WTC11 (cell line): ENCODE data around the gene LCLAT1. TPM values are rescaled to one million over a fixed set of nuclear protein-coding genes. Genes with fewer than 3 reads are reported as not detected.

Source experiments
- ATAC-seq: fragments of 200-7000 bp; cut with Tn5 transposase; 2 replicates; pipeline ENCODE4 v1.10.0; 2021; ENCODE audit warnings: mild to moderate bottlenecking, moderate library complexity
- CTCF ChIA-PET: fragments of 300-600 bp; sonication (Branson Sonifier 250); formaldehyde crosslinking; loops from one replicate; lab custom pipeline; 2021; ENCODE audit warnings: antibody characterized with exemption; lab: Charles Lee
- POLR2A ChIA-PET: fragments of 350-600 bp; sonication (Branson Sonifier 250); formaldehyde crosslinking; loops from one replicate; lab custom pipeline; 2021; ENCODE audit warnings: antibody characterized with exemption; lab: Charles Lee
- DNase-seq: peaks from one replicate; pipeline ENCODE4 v3.0.0; 2021; ENCODE audit warnings: low spot score
- H3K27ac Mint-ChIP-seq: 2 replicates; pipeline ENCODE4 v1.8.0; 2021; ENCODE audit warnings: mixed read lengths
- H3K27me3 Mint-ChIP-seq: 2 replicates; pipeline ENCODE4 v1.8.0; 2021; ENCODE audit warnings: low read depth, mild to moderate bottlenecking, moderate library complexity, mixed read lengths
- H3K36me3 Mint-ChIP-seq: 2 replicates; pipeline ENCODE4 v1.8.0; 2021; ENCODE audit warnings: mixed read lengths
- H3K4me1 Mint-ChIP-seq: 2 replicates; pipeline ENCODE4 v1.8.0; 2022; ENCODE audit warnings: mixed read lengths
- H3K4me3 Mint-ChIP-seq: 2 replicates; pipeline ENCODE4 v1.8.0; 2021; ENCODE audit warnings: mild to moderate bottlenecking, moderate library complexity, mixed read lengths
- H3K9me3 Mint-ChIP-seq: 2 replicates; pipeline ENCODE4 v1.8.0; 2021; ENCODE audit warnings: mixed read lengths
- AFF4 ChIP-seq: sonication (generic); formaldehyde crosslinking; IDR thresholded peaks from 2 replicates; pipeline ENCODE4 v1.8.1; 2023; ENCODE audit warnings: mild to moderate bottlenecking, missing genetic modification reagents, borderline replicate concordance
- ATF6 ChIP-seq: sonication (generic); formaldehyde crosslinking; IDR thresholded peaks from 2 replicates; pipeline ENCODE4 v1.8.1; 2023; ENCODE audit warnings: mild to moderate bottlenecking, missing genetic modification reagents
- CREB1 ChIP-seq: sonication (generic); formaldehyde crosslinking; IDR thresholded peaks from 2 replicates; pipeline ENCODE4 v1.8.0; 2023; ENCODE audit warnings: mild to moderate bottlenecking, missing genetic modification reagents
- CREM ChIP-seq: sonication (generic); formaldehyde crosslinking; IDR thresholded peaks from 2 replicates; pipeline ENCODE4 v1.8.1; 2022; ENCODE audit warnings: mild to moderate bottlenecking, missing genetic modification reagents, moderate library complexity
- CTCF ChIP-seq: fragments of 200-600 bp; IDR thresholded peaks from 2 replicates; pipeline ENCODE4 v1.8.0; 2022; ENCODE audit warnings: antibody characterized with exemption
- ELF4 ChIP-seq: sonication (generic); formaldehyde crosslinking; IDR thresholded peaks from 2 replicates; pipeline ENCODE4 v1.8.1; 2022; ENCODE audit warnings: low read depth, mild to moderate bottlenecking, moderate library complexity, missing genetic modification reagents
- EMX1 ChIP-seq: fragments of 250-450 bp; sonication (Bioruptor Pico); IDR thresholded peaks from 2 replicates; pipeline ENCODE4 v1.8.0; 2021; ENCODE audit warnings: mild to moderate bottlenecking
- MAX ChIP-seq: sonication (generic); formaldehyde crosslinking; IDR thresholded peaks from 2 replicates; pipeline ENCODE4 v1.8.0; 2022; ENCODE audit warnings: mild to moderate bottlenecking, missing genetic modification reagents
- NFATC4 ChIP-seq: fragments of 250-450 bp; sonication (Bioruptor Pico); IDR thresholded peaks from 2 replicates; pipeline ENCODE4 v1.9.0; 2021; ENCODE audit warnings: mild to moderate bottlenecking
- NFE2L1 ChIP-seq: sonication (generic); formaldehyde crosslinking; IDR thresholded peaks from 2 replicates; pipeline ENCODE4 v1.8.1; 2023; ENCODE audit warnings: missing genetic modification reagents
- NR3C1 ChIP-seq: sonication (generic); formaldehyde crosslinking; conservative IDR thresholded peaks from 2 replicates; pipeline ENCODE4 v1.8.1; 2023; ENCODE audit warnings: low read depth, mild to moderate bottlenecking, missing genetic modification reagents
- PRRX2 ChIP-seq: fragments of 250-450 bp; sonication (Bioruptor Pico); IDR thresholded peaks from 2 replicates; pipeline ENCODE4 v1.8.0; 2021; ENCODE audit warnings: mild to moderate bottlenecking
- RELA ChIP-seq: sonication (generic); formaldehyde crosslinking; IDR thresholded peaks from 2 replicates; pipeline ENCODE4 v1.8.1; 2022; ENCODE audit warnings: missing genetic modification reagents, mild to moderate bottlenecking, borderline replicate concordance
- SMAD3 ChIP-seq: sonication (generic); formaldehyde crosslinking; IDR thresholded peaks from 2 replicates; pipeline ENCODE4 v1.8.0; 2022; ENCODE audit warnings: missing genetic modification reagents, mild to moderate bottlenecking, borderline replicate concordance
- USF1 ChIP-seq: sonication (generic); formaldehyde crosslinking; IDR thresholded peaks from 2 replicates; pipeline ENCODE4 v1.8.0; 2022; ENCODE audit warnings: mild to moderate bottlenecking, missing genetic modification reagents
- ZNF121 ChIP-seq: sonication (generic); formaldehyde crosslinking; IDR thresholded peaks from 2 replicates; pipeline ENCODE4 v1.8.0; 2023; ENCODE audit warnings: missing genetic modification reagents
- ZNF138 ChIP-seq: sonication (generic); formaldehyde crosslinking; conservative IDR thresholded peaks from 2 replicates; pipeline ENCODE4 v1.8.1; 2022; ENCODE audit warnings: mild to moderate bottlenecking, moderate library complexity, missing genetic modification reagents
- ZNF232 ChIP-seq: sonication (generic); formaldehyde crosslinking; IDR thresholded peaks from 2 replicates; pipeline ENCODE4 v1.8.0; 2022; ENCODE audit warnings: mild to moderate bottlenecking, missing genetic modification reagents
- ZNF396 ChIP-seq: fragments of 250-450 bp; sonication (Bioruptor Pico); IDR thresholded peaks from 2 replicates; pipeline ENCODE4 v1.8.0; 2021; ENCODE audit warnings: mild to moderate bottlenecking, moderate library complexity, borderline replicate concordance
- ZNF512 ChIP-seq: sonication (generic); formaldehyde crosslinking; IDR thresholded peaks from 2 replicates; pipeline ENCODE4 v1.8.1; 2022; ENCODE audit warnings: missing genetic modification reagents, borderline replicate concordance
- ZNF532 ChIP-seq: fragments of 250-450 bp; sonication (Bioruptor Pico); IDR thresholded peaks from 2 replicates; pipeline ENCODE4 v1.9.0; 2021; ENCODE audit warnings: mild to moderate bottlenecking, borderline replicate concordance
- total RNA-seq: library from RNA; stranded (reverse); gene quantifications from 3 replicates; pipeline ENCODE4 v1.2.3, GENCODE V29; 2021

The LCLAT1 gene
- total RNA-seq, 1 experiment from 2014 or later: 22.3 TPM

- TF ChIP-seq ZNF532 (CRISPR knock-in tag): no peak
- no peak for TF ChIP-seq ELF4 (CRISPR knock-in tag)
- TF ChIP-seq EMX1 (CRISPR knock-in tag): no peak
- no peak for TF ChIP-seq CREB1
- TF ChIP-seq ZNF396 (CRISPR knock-in tag): no peak
- no peak for TF ChIP-seq CREM
- TF ChIP-seq NFATC4 (CRISPR knock-in tag): no peak
These were observed 223.4 kb downstream of the LCLAT1 start (continued) for GRCh38 chr2:30670453-30670852.

GRCh38 chr2:30673127-30673526 lies 226.1 kb downstream of the LCLAT1 start:
- DNase-seq (no peak), ATAC-seq (no peak)
- CTCF ChIA-PET: no interaction called here
- POLR2A ChIA-PET: no interaction called here
- Mint-ChIP-seq H3K27me3 (peaks cover 4% of the 10 kb centered on the region; the same call in 1 of the 2 replicates), H3K4me3 (no peak overlapping the region), H3K27ac (no peak overlapping the region), H3K36me3 (peaks cover 28% of the 10 kb centered on the region), H3K9me3 (peaks cover 40% of the 10 kb centered on the region), H3K4me1 (no peaks in the 10 kb centered on the region)
- TF ChIP-seq EMX1 (CRISPR knock-in tag): no peak
- TF ChIP-seq ATF6: no peak
- no peak for TF ChIP-seq ZNF232 (CRISPR knock-in tag)
- TF ChIP-seq USF1 (CRISPR knock-in tag): no peak
- no peak for TF ChIP-seq NFE2L1 (CRISPR knock-in tag)
- TF ChIP-seq RELA: no peak
- no peak for TF ChIP-seq PRRX2 (CRISPR knock-in tag)
- no peak for TF ChIP-seq ZNF138 (CRISPR knock-in tag)
- no peak for TF ChIP-seq CTCF
- TF ChIP-seq SMAD3 (CRISPR knock-in tag): no peak

- peaks cover 4% of the 10 kb centered on the region for H3K36me3 Mint-ChIP-seq
- ATAC-seq (no peak), DNase-seq (no peak)
- peaks cover 14% of the 10 kb centered on the region for H3K9me3 Mint-ChIP-seq
- H3K27me3 Mint-ChIP-seq: no peaks in the 10 kb centered on the region
- no peak overlapping the region for H3K4me3 Mint-ChIP-seq
- POLR2A ChIA-PET: no interaction called here
- H3K27ac Mint-ChIP-seq: no peak overlapping the region
- no peaks in the 10 kb centered on the region for H3K4me1 Mint-ChIP-seq
- CTCF ChIA-PET: no interaction called here
- no peak for TF ChIP-seq SMAD3 (CRISPR knock-in tag)
- TF ChIP-seq AFF4: no peak
- no peak for TF ChIP-seq ZNF121 (CRISPR knock-in tag)
- TF ChIP-seq NR3C1 (CRISPR knock-in tag): no peak
- TF ChIP-seq MAX (CRISPR knock-in tag): no peak
- no peak for TF ChIP-seq ZNF512 (CRISPR knock-in tag)
These were observed 228.7 kb downstream of the LCLAT1 start for GRCh38 chr2:30675758-30676157.
